Esophagus muscularis mucosa (tissue), 4 donors: ENCODE results near the gene CEP164. TPM values are rescaled to one million over a fixed set of nuclear protein-coding genes. Genes with fewer than 3 reads are reported as not detected.
"Not testable (repeated sequence)": the region's sequence is repeated elsewhere in the genome, so short reads cannot be mapped to it uniquely, and the experiment has no call there.

ENCODE experiments used
- DNase-seq: peaks from one replicate; pipeline ENCODE4 v3.0.0-alpha.2; 2017; ENCODE audit errors: extremely low spot score
- H3K27ac ChIP-seq, 4 donors: fragments of 200-600 bp; sonication (generic); replicated peaks in 1 of 4; 1 replicate in 3 of 4; 2 replicates in 1 of 4; pipeline ENCODE4 v1.5.1; 2016 to 2019; ENCODE audit warnings: mild to moderate bottlenecking in 1 of 4
- H3K27me3 ChIP-seq, 4 donors: fragments of 200-600 bp; sonication (generic); one replicate each; pipeline versions ENCODE4 v1.5.1 to v1.6.0; 2016 to 2019
- H3K36me3 ChIP-seq, 4 donors: fragments of 200-600 bp; sonication (generic); one replicate each; pipeline ENCODE4 v1.5.1; 2016 to 2019
- H3K4me1 ChIP-seq, 4 donors: fragments of 200-600 bp; sonication (generic); one replicate each; pipeline ENCODE4 v1.5.1; 2016 to 2019
- H3K4me3 ChIP-seq, 4 donors: fragments of 200-600 bp; sonication (generic); 1 replicate in 2 of 4; 2 replicates in 2 of 4; pipeline ENCODE4 v1.5.1; 2016 to 2019; ENCODE audit warnings: mild to moderate bottlenecking in 4 of 4, moderate library complexity in 1 of 4
- H3K9me3 ChIP-seq, 4 donors: fragments of 200-600 bp; sonication (generic); 1 replicate in 3 of 4; 2 replicates in 1 of 4; pipeline ENCODE4 v1.5.1; 2016 to 2019
- EP300 ChIP-seq: sonication (generic); formaldehyde crosslinking; IDR thresholded peaks from one replicate; pipeline ENCODE4 v1.6.1; 2017; ENCODE audit warnings: antibody characterized with exemption
- POLR2A ChIP-seq: fragments of 450-650 bp; IDR thresholded peaks from one replicate; pipeline ENCODE4 v1.6.1; 2017; ENCODE audit warnings: antibody characterized with exemption, moderate library complexity, mild to moderate bottlenecking, low read depth
- POLR2AphosphoS5 ChIP-seq, 2 donors: sonication (generic); formaldehyde crosslinking; IDR thresholded peaks; one replicate each; pipeline ENCODE4 v1.6.1; 2017; ENCODE audit warnings: antibody characterized with exemption in 2 of 2
- WGBS: methylation state at CpG from one replicate; pipeline ENCODE4 v1.1.5; 2018; 5-methylcytosine and 5-hydroxymethylcytosine counted together
- intact Hi-C: fragments of 100-400 bp; cut with DNase I; formaldehyde crosslinking; loops from one replicate; pipeline ENCODE4 v1.15.1; 2023
- total RNA-seq, 4 donors: library from RNA; depleted of rRNA; stranded (reverse); fragments of >200 nt; gene quantifications; one replicate each; pipeline versions ENCODE4 v1.1.0 to v1.2.1, GENCODE V29; 2016
- TF ChIP-seq, protein P1 (sequence below), 3 experiments: fragments of 200-600 bp in 2 of 3; fragments of 450-650 bp in 1 of 3; sonication (generic) in 2 of 3; IDR thresholded peaks; one replicate each; pipeline ENCODE4 v1.5.1; 2017 to 2019; ENCODE audit warnings: antibody characterized with exemption in 3 of 3, mild to moderate bottlenecking in 2 of 3, moderate library complexity in 1 of 3

The CEP164 gene
- total RNA-seq, 4 donors from 2014 or later, result 16.4 to 21.2 (median 18.7) TPM

DNA sequence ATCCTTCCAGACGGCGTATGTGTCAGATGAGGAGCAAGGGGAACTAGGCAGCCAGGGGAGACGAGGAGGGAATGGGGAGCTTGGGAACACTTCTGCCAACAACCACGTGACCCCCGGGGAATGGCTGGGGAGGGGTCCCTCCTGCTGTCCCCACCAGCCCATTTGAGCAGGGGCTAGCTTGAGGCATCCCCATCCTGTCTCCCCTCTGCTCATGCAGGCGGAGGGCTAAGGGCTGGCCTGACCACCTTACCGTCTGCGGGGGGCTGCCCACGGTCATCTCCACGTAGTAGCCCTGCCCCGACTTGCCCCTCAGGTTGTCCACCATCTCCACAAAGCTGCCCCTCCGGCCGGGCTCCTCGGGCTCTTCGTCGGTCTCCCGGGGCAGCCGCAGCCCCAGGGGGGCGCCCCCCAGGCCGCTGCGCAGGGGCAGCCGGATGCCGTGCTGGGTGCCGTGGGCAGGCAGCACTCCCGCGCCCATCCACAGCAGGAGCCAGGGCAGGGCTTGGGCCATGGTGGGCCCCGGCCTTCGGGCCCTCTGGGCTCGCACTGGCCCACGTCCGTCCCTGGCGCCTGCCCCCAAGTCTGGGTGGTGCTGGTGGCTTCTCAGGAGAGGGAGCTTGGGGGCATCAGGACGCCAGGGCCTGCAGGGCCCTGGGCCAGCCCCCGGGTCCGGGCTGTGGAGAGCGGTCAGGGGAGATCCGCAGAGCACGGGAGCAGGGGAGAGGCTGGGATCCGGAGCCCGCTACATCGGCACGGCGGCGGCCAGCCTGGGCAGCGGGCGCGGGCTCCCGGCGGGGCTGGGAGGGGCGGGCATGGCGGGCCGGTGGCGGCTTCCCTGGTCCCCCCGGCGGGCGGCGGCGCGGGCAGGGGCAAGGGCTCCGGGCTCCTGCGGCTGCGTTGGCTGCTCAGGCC is 12.1 kb upstream of the CEP164 start:
- TF ChIP-seq, protein P1, sequence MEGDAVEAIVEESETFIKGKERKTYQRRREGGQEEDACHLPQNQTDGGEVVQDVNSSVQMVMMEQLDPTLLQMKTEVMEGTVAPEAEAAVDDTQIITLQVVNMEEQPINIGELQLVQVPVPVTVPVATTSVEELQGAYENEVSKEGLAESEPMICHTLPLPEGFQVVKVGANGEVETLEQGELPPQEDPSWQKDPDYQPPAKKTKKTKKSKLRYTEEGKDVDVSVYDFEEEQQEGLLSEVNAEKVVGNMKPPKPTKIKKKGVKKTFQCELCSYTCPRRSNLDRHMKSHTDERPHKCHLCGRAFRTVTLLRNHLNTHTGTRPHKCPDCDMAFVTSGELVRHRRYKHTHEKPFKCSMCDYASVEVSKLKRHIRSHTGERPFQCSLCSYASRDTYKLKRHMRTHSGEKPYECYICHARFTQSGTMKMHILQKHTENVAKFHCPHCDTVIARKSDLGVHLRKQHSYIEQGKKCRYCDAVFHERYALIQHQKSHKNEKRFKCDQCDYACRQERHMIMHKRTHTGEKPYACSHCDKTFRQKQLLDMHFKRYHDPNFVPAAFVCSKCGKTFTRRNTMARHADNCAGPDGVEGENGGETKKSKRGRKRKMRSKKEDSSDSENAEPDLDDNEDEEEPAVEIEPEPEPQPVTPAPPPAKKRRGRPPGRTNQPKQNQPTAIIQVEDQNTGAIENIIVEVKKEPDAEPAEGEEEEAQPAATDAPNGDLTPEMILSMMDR (IDR thresholded peaks at IDR 0.05), result no peak
- TF ChIP-seq POLR2AphosphoS5 (IDR thresholded peaks at IDR 0.05) (no peak), EP300 (no peak), POLR2A (no peak)
- H3K4me1 ChIP-seq, result peaks cover 21 to 42% (median 32%) of the 10 kb centered on the region in 4 donors
- peak overlapping the region; percentile 73 to 98 (median 94) for H3K4me3 ChIP-seq
- DNase-seq, result no peak
- 5% methylated on average over 4 of the region's 62 CpGs for WGBS
- peak overlapping the region; percentile 60 to 77 (median 68) for H3K27ac ChIP-seq
- H3K27me3 ChIP-seq, result no peaks in the 10 kb centered on the region
- H3K36me3 ChIP-seq, result peaks cover 0 to 4% (median under 1%) of the 10 kb centered on the region in 4 donors
- H3K9me3 ChIP-seq, result no peaks in the 10 kb centered on the region
- intact Hi-C loops, result no loop called here

DNA sequence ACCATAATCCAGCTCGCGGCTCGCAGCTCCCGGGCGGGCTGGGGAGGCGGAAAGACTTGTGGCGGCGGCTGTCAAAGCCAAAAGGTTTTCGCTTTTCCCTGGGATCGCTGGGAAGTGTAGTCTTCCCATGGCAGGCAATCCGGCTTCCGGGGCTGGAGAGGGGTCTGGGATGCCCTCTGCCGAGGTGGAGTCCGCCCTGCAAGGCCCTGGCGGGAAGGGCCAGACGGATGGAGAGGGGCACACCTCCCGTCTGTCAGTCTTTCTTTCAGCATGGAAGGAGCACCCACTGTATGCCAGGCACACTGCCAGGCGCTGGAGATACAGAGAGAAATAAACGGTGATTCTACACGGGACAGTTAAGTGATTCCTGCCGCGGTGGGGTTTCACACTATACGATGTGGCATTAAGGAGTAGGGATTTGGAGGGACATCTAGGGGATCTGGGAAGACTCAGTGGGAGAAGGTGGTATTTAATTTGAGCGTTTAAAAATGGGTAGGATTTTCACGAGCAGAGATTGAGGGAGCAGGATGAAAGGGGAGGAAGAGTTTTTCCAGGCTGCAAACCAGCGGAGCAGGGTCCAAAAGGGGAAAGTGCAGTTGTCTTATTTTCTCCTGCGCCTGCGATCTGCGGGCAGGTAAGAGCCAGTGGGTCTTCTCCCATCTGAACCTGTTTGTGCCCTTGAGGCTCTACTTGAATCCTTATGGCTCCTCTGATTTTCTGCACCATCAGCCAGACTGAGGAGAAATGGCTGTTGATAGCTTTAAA is 11.3 kb upstream of the CEP164 start, which contains the start of gene BACE1:
BACE1 (minus strand) TSS at position 60 of the 765 bp plus-strand sequence. CDS start 461 bp downstream, outside the sequence.
- peak within 1 kb of the TSS; percentile 73 to 98 (median 94) for H3K4me3 ChIP-seq
- H3K27ac ChIP-seq, result peak within 1 kb of the TSS; percentile 60 to 77 (median 68)
- intact Hi-C loops, result no loop called here
- H3K36me3 ChIP-seq, result no peaks in the 10 kb centered on the region
- no peak for TF ChIP-seq EP300
- TF ChIP-seq, protein P1 (IDR thresholded peaks at IDR 0.05), result peak; percentile 42 to 52 (median 50)
- TF ChIP-seq POLR2AphosphoS5 (IDR thresholded peaks at IDR 0.05), result peak; percentile 76 to 77
- no peak for TF ChIP-seq POLR2A
- peak; percentile 94 for DNase-seq
- no peaks in the 10 kb centered on the region for H3K27me3 ChIP-seq
- H3K9me3 ChIP-seq, result no peaks in the 10 kb centered on the region
- WGBS, result 18% methylated on average over 14 of the region's 29 CpGs
- H3K4me1 ChIP-seq, result peaks cover 21 to 42% (median 32%) of the 10 kb centered on the region in 4 donors

DNA sequence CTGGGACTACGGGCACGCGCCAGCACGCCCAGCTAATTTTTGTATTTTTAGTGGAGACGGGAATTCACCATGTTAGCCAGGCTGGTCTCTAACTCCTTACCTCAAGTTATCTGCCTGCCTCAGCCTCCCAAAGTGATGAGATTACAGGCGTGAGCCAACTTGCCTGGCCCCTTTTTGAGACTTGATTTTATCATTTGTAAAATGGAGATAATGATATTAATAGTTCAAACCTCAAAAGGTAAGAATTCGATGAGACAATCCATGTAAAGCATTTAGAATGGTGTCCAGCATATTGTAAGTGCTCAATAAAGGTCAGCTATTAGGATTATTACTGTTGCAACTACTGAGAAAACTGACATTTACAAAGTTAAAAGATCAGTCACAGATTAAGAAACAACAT is 8.9 kb upstream of the CEP164 start:
- intact Hi-C loops, result no loop called here
- Histone ChIP-seq H3K4me1 (peaks cover 21 to 36% (median 29%) of the 10 kb centered on the region in 4 donors), H3K27ac (no peak overlapping the region), H3K4me3 (no peak overlapping the region), H3K36me3 (no peaks in the 10 kb centered on the region), H3K27me3 (no peaks in the 10 kb centered on the region), H3K9me3 (no peaks in the 10 kb centered on the region)
- no peak for TF ChIP-seq POLR2AphosphoS5 (IDR thresholded peaks at IDR 0.05)
- no peak for TF ChIP-seq EP300
- TF ChIP-seq, protein P1 (IDR thresholded peaks at IDR 0.05), result no peak
- TF ChIP-seq POLR2A, result no peak
- DNase-seq, result no peak
- WGBS, result 94% methylated on average over 7 of the region's 7 CpGs

GRCh38 chr11:117319214-117319840 is 8.3 kb upstream of the CEP164 start:
- intact Hi-C loops, result no loop called here
- WGBS, result 82% methylated on average over 4 of the region's 5 CpGs
- no peaks in the 10 kb centered on the region for H3K36me3 ChIP-seq
- no peaks in the 10 kb centered on the region for H3K27me3 ChIP-seq
- TF ChIP-seq EP300, result no peak
- no peak for TF ChIP-seq POLR2AphosphoS5 (IDR thresholded peaks at IDR 0.05)
- TF ChIP-seq, protein P1 (IDR thresholded peaks at IDR 0.05), result no peak
- no peak for TF ChIP-seq POLR2A
- no peak overlapping the region for H3K4me3 ChIP-seq
- no peaks in the 10 kb centered on the region for H3K9me3 ChIP-seq
- H3K4me1 ChIP-seq, result peaks cover 18 to 30% (median 23%) of the 10 kb centered on the region in 4 donors
- DNase-seq, result no peak
- H3K27ac ChIP-seq, result no peak overlapping the region

DNA sequence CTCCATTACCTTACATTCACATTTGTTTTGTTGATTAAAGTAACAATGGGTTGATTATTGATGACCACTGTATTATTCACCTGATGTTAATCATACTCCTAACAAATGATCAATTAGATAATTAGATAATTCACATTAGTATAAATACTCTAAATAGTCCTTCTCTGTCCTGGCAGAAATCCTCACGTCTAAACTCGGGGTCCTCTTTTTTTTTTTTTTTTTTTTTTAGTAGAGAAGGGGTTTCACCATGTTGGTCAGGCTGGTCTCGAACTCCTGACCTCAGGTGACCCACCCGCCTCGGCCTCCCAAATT is 443 bp upstream of the CEP164 start:
- H3K9me3 ChIP-seq, H3K27me3 ChIP-seq, H3K36me3 ChIP-seq, DNase-seq: not testable (repeated sequence)
- 10% methylated on average over 5 of the region's 5 CpGs for WGBS
- H3K4me3 ChIP-seq, result peak overlapping the region; percentile 65 to 82 (median 70)
- H3K27ac ChIP-seq, result peak overlapping the region; percentile 88 to 94 (median 90)
- peaks cover 8 to 18% (median 14%) of the 10 kb centered on the region in 4 donors for H3K4me1 ChIP-seq
- intact Hi-C loops, result loop anchor here (10.0 kb wide), 1 partner anchor 552 kb away; the partner anchor contains the start of gene BUD13
